ENCODE results near the gene TM4SF20. TPM values are rescaled to one million over a fixed set of nuclear protein-coding genes. Genes with fewer than 3 reads are reported as not detected.

Gene TM4SF20
- polyA plus RNA-seq, 1 donor (not counting 4 experiments of a cell fraction or from before 2014, with no cell fraction given): not detected

- no peaks in the 10 kb centered on the region for H3K27me3 ChIP-seq (ENCODE audit: control insufficient read depth, extremely low read depth, insufficient read depth, low read length)
- FAIRE-seq (peak; percentile 75), DNase-seq (ENCODE audit: low read depth, low spot score) (peak; percentile 33)
- peak within 1 kb of the TSS; percentile 95 to 98 (median 97) for H3K4me3 ChIP-seq (ENCODE audit: control insufficient read depth in 2 of 3, extremely low read depth in 1 of 3, insufficient read depth in 2 of 3, low read depth in 1 of 3, low read length in 3 of 3)
- peaks cover 9% of the 10 kb centered on the region for H3K4me1 ChIP-seq (ENCODE audit: control insufficient read depth, extremely low read depth, insufficient read depth, low read length)
- no peaks in the 10 kb centered on the region for H3K9me1 ChIP-seq (ENCODE audit: control insufficient read depth, extremely low read depth, insufficient read depth, low read length)
- no peaks in the 10 kb centered on the region for H3K9me3 ChIP-seq (ENCODE audit: control insufficient read depth, low read depth, low read length)
- dilution Hi-C loops (cut with MboI; ENCODE audit: extremely low pct_ligation_motif_present, low sequenced_read_pairs): no loop called here
- H4K20me1 ChIP-seq (ENCODE audit: control insufficient read depth, extremely low read depth, insufficient read depth, low read length): no peaks in the 10 kb centered on the region
- peak; percentile 28 to 59 (median 42) for TF ChIP-seq CTCF (optimal IDR thresholded peaks at IDR 0.05 in 1 of 3, IDR thresholded peaks at IDR 0.05 in 1 of 3, conservative IDR thresholded peaks at IDR 0.05 in 1 of 3; ENCODE audit: extremely low read depth in 1 of 3, insufficient read depth in 2 of 3, low read length in 3 of 3)
- TF ChIP-seq EZH2 (IDR thresholded peaks at IDR 0.05; ENCODE audit: low read length): no peak
- peak within 1 kb of the TSS; percentile 96 for H2AFZ ChIP-seq (ENCODE audit: control insufficient read depth, low read length)
- H3K79me2 ChIP-seq (ENCODE audit: control insufficient read depth, insufficient read depth, low read length): peaks cover 45% of the 10 kb centered on the region
- H3K4me2 ChIP-seq (ENCODE audit: control insufficient read depth, extremely low read depth, insufficient read depth, low read depth, low read length): peak within 1 kb of the TSS; percentile 93
- no peaks in the 10 kb centered on the region for H3K36me3 ChIP-seq (ENCODE audit: control insufficient read depth in 2 of 2, extremely low read depth in 1 of 2, insufficient read depth in 2 of 2, low read length in 2 of 2)
- peak within 1 kb of the TSS; percentile 85 for H3K27ac ChIP-seq (ENCODE audit: control insufficient read depth, insufficient read depth, low read length)
- H3K9ac ChIP-seq (ENCODE audit: control insufficient read depth, extremely low read depth, insufficient read depth, low read length): peak within 1 kb of the TSS; percentile 88
These were observed 53.9 kb downstream of the TM4SF20 start, which contains the start of gene MFF for GRCh38 chr2:227324995-227325838. Gene MFF, plus strand, starts transcription at chr2:227325251. Its CDS starts 5,415 bp downstream, at chr2:227330666.

- DNase-seq (ENCODE audit: low read depth, low spot score) (no peak), FAIRE-seq (no peak)
- no peaks in the 10 kb centered on the region for H3K9me3 ChIP-seq (ENCODE audit: control insufficient read depth, low read depth, low read length)
- H3K4me2 ChIP-seq (ENCODE audit: control insufficient read depth, extremely low read depth, insufficient read depth, low read depth, low read length): peak overlapping the region; percentile 93
- H3K9me1 ChIP-seq (ENCODE audit: control insufficient read depth, extremely low read depth, insufficient read depth, low read length): no peaks in the 10 kb centered on the region
- H4K20me1 ChIP-seq (ENCODE audit: control insufficient read depth, extremely low read depth, insufficient read depth, low read length): no peaks in the 10 kb centered on the region
- TF ChIP-seq EZH2 (IDR thresholded peaks at IDR 0.05; ENCODE audit: low read length): no peak
- TF ChIP-seq CTCF (optimal IDR thresholded peaks at IDR 0.05 in 1 of 3, IDR thresholded peaks at IDR 0.05 in 1 of 3, conservative IDR thresholded peaks at IDR 0.05 in 1 of 3; ENCODE audit: extremely low read depth in 1 of 3, insufficient read depth in 2 of 3, low read length in 3 of 3): no peak
- H3K4me3 ChIP-seq (ENCODE audit: control insufficient read depth in 2 of 3, extremely low read depth in 1 of 3, insufficient read depth in 2 of 3, low read depth in 1 of 3, low read length in 3 of 3): peak overlapping the region; percentile 95 to 98 (median 97)
- peak overlapping the region; percentile 96 for H2AFZ ChIP-seq (ENCODE audit: control insufficient read depth, low read length)
- peak overlapping the region; percentile 85 for H3K27ac ChIP-seq (ENCODE audit: control insufficient read depth, insufficient read depth, low read length)
- peak overlapping the region; percentile 88 for H3K9ac ChIP-seq (ENCODE audit: control insufficient read depth, extremely low read depth, insufficient read depth, low read length)
- no peaks in the 10 kb centered on the region for H3K27me3 ChIP-seq (ENCODE audit: control insufficient read depth, extremely low read depth, insufficient read depth, low read length)
- peaks cover 44% of the 10 kb centered on the region for H3K79me2 ChIP-seq (ENCODE audit: control insufficient read depth, insufficient read depth, low read length)
- dilution Hi-C loops (cut with MboI; ENCODE audit: extremely low pct_ligation_motif_present, low sequenced_read_pairs): no loop called here
- H3K4me1 ChIP-seq (ENCODE audit: control insufficient read depth, extremely low read depth, insufficient read depth, low read length): peaks cover 9% of the 10 kb centered on the region
- H3K36me3 ChIP-seq (ENCODE audit: control insufficient read depth in 2 of 2, extremely low read depth in 1 of 2, insufficient read depth in 2 of 2, low read length in 2 of 2): no peaks in the 10 kb centered on the region
These were observed 54.5 kb downstream of the TM4SF20 start for GRCh38 chr2:227324642-227324994.

All from keratinocyte (primary cell).